ENCODE measurements around the gene SPTSSB. TPM values are rescaled to one million over a fixed set of nuclear protein-coding genes. Genes with fewer than 3 reads are reported as not detected.

SPTSSB gene
- total RNA-seq, 1 donor from 2014 or later = not detected

- no peak for DNase-seq
- Mint-ChIP-seq H3K27ac (no peak overlapping the region), H3K9me3 (no peaks in the 10 kb centered on the region), H3K36me3 (ENCODE audit: low read depth) (no peaks in the 10 kb centered on the region), H3K4me1 (no peaks in the 10 kb centered on the region), H3K27me3 (peaks cover 49% of the 10 kb centered on the region), H3K4me3 (no peak overlapping the region)
- intact Hi-C loops (cut with micrococcal nuclease) = no loop called here
Observed at GRCh38 chr3:161342629-161343028, 28.7 kb downstream of the SPTSSB start.

DNA sequence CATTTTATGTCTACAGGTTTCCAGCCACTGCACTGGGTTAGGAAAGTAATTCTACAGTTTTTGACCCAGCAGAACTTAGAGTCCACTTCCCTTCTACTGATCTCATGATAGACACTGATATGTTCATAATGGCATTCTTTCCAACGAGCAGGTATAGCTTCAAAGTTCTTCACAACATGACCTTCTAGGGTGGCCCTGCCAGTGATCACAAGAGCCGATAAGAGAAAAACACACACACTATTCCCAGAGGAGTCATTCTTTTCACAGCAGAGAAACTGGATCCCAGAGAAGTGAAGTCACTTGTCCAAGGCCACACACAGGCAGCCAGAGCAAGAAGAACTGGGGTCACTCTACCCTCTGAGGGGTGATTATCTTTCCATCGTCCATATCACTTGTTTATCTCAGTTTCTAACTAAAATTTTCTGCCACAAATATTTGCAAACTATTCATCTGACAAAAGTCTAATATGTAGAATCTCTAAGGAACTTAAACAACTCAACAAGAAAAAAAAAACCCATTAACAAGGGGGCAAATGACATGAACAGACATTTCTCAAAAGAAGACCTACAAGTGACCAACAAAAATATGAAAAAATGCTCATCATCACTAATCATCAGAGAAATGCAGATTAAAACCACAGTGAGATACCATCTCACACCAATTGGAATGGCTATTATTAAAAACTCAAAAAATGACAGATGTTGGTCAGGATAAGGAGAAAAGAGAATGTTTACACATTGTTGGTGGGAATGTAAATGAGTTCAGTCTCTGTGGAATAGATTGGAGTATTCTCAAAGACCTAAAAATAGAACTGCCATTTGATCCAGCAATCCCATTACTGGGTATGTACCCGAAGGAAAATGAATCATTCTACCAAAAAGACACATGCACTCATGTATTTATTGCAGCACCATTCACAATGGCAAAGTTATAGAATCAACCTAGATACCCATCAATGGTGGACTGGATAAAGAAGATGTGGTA is 31.5 kb downstream of the SPTSSB start:
- Mint-ChIP-seq H3K27me3 (peaks cover 52% of the 10 kb centered on the region), H3K36me3 (ENCODE audit: low read depth) (no peaks in the 10 kb centered on the region), H3K4me1 (no peaks in the 10 kb centered on the region), H3K27ac (no peak overlapping the region), H3K4me3 (no peak overlapping the region), H3K9me3 (no peaks in the 10 kb centered on the region)
- no peak for DNase-seq
- intact Hi-C loops (cut with micrococcal nuclease) = no loop called here

DNA sequence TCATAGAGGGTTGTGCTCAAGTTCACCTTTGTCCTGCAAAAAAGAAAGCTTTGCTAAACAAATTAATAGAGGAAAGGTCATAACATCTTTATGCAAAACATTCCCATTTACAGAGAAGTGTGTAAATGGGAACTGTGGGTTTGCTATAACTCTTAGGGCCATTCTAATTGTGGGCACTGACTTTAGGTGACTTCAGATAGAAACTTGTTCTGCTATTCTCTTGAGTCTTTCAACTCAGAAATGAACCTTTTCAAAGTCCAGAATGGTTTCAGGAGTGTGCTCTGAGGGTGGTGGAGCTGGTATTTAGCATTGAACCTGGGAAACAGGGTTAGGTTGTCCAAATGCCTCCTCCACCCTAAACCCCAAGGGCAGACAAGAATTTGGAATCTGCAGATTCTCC is 34.0 kb downstream of the SPTSSB start:
- H3K27me3 Mint-ChIP-seq = peaks cover 42% of the 10 kb centered on the region
- H3K9me3 Mint-ChIP-seq = no peaks in the 10 kb centered on the region
- intact Hi-C loops (cut with micrococcal nuclease) = no loop called here
- H3K36me3 Mint-ChIP-seq (ENCODE audit: low read depth) = no peaks in the 10 kb centered on the region
- H3K27ac Mint-ChIP-seq = no peak overlapping the region
- no peak overlapping the region for H3K4me3 Mint-ChIP-seq
- no peaks in the 10 kb centered on the region for H3K4me1 Mint-ChIP-seq
- DNase-seq = no peak

GRCh38 chr3:161336661-161337060 is 34.7 kb downstream of the SPTSSB start:
- Mint-ChIP-seq H3K4me3 (no peak overlapping the region), H3K27ac (no peak overlapping the region), H3K36me3 (ENCODE audit: low read depth) (no peaks in the 10 kb centered on the region), H3K27me3 (peaks cover 38% of the 10 kb centered on the region), H3K4me1 (no peaks in the 10 kb centered on the region), H3K9me3 (no peaks in the 10 kb centered on the region)
- intact Hi-C loops (cut with micrococcal nuclease) = no loop called here
- no peak for DNase-seq

DNA sequence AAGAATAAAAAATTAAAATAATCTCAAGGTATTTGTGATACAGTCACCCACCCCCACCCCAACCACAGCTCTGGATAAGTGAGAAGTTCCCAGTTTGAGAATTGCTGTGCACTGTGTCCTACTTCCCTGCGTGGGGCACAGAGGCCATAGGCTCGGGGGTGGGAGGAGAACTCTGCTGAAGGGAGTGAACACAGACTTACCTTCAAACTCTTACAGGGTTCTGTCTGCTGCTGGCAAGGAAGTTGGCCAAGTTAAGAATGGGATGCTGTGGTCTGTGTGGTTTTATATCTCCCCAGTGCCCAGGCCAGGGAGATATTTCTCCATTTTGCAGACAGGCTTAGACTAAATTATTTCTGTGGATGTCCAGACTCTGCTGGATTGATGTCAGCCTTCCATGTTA is 37.6 kb downstream of the SPTSSB start:
- no peaks in the 10 kb centered on the region for H3K4me1 Mint-ChIP-seq
- no peak overlapping the region for H3K4me3 Mint-ChIP-seq
- no peak overlapping the region for H3K27ac Mint-ChIP-seq
- no peaks in the 10 kb centered on the region for H3K36me3 Mint-ChIP-seq (ENCODE audit: low read depth)
- intact Hi-C loops (cut with micrococcal nuclease) = no loop called here
- H3K9me3 Mint-ChIP-seq = no peaks in the 10 kb centered on the region
- no peak for DNase-seq
- H3K27me3 Mint-ChIP-seq = peaks cover 36% of the 10 kb centered on the region

- H3K36me3 Mint-ChIP-seq (ENCODE audit: low read depth) = no peaks in the 10 kb centered on the region
- H3K27me3 Mint-ChIP-seq = peaks cover 37% of the 10 kb centered on the region
- DNase-seq = no peak
- no peak overlapping the region for H3K4me3 Mint-ChIP-seq
- no peaks in the 10 kb centered on the region for H3K4me1 Mint-ChIP-seq
- intact Hi-C loops (cut with micrococcal nuclease) = no loop called here
- H3K27ac Mint-ChIP-seq = no peak overlapping the region
- H3K9me3 Mint-ChIP-seq = no peaks in the 10 kb centered on the region
Observed at GRCh38 chr3:161332792-161333191, 38.5 kb downstream of the SPTSSB start.

- Mint-ChIP-seq H3K9me3 (peaks cover 11% of the 10 kb centered on the region), H3K27ac (no peak overlapping the region), H3K4me3 (no peak overlapping the region), H3K27me3 (peaks cover 50% of the 10 kb centered on the region), H3K4me1 (no peaks in the 10 kb centered on the region), H3K36me3 (ENCODE audit: low read depth) (no peaks in the 10 kb centered on the region)
- intact Hi-C loops (cut with micrococcal nuclease) = no loop called here
- DNase-seq = no peak
Observed at GRCh38 chr3:161325059-161325458, 46.3 kb downstream of the SPTSSB start.

DNA sequence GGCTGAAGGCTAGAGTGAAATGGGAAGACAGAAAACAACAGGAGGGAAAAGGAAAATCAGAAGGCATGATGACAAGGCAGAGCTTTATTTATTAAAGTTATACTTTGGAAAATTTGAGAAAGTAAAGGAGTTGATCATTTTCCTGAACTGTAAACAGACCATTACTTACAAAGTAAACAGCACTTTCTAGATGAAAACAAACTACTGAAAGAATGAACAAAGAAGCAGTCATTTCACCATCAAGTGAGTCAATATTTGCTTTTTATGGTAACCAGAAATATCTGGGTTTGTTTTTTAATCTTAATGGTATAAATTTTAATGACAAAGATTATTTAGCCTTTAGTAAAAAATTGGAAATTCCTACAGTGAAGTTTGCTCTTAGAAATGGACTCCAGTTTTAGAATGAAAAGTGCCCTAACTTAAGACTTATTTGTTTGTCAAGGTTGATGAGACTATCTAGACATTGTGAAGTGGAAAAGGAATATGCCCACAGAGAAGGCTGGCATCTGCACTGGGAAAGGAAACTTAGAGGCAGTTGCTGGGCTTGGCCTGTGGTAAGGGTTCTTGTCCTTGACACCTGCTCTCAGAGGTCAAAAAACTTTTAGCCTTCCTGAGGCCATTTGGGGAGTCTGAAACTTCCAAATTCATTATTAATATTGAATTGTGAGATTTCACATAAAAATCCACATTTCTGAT is 47.2 kb downstream of the SPTSSB start:
- H3K36me3 Mint-ChIP-seq (ENCODE audit: low read depth) = no peaks in the 10 kb centered on the region
- intact Hi-C loops (cut with micrococcal nuclease) = no loop called here
- no peak overlapping the region for H3K27ac Mint-ChIP-seq

GRCh38 chr3:161322781-161323568 is 48.3 kb downstream of the SPTSSB start:
- H3K27me3 Mint-ChIP-seq = peaks cover 50% of the 10 kb centered on the region
- no peaks in the 10 kb centered on the region for H3K4me1 Mint-ChIP-seq
- no peaks in the 10 kb centered on the region for H3K36me3 Mint-ChIP-seq (ENCODE audit: low read depth)
- peaks cover 19% of the 10 kb centered on the region for H3K9me3 Mint-ChIP-seq
- DNase-seq = no peak
- intact Hi-C loops (cut with micrococcal nuclease) = no loop called here
- no peak overlapping the region for H3K4me3 Mint-ChIP-seq
- H3K27ac Mint-ChIP-seq = no peak overlapping the region

More for the DNA sequence above, 47.2 kb downstream of the SPTSSB start:
- no peak for DNase-seq
- H3K4me3 Mint-ChIP-seq = no peak overlapping the region
- H3K27me3 Mint-ChIP-seq = peaks cover 46% of the 10 kb centered on the region
- no peaks in the 10 kb centered on the region for H3K4me1 Mint-ChIP-seq
- peaks cover 15% of the 10 kb centered on the region for H3K9me3 Mint-ChIP-seq

GRCh38 chr3:161320837-161321236 is 50.5 kb downstream of the SPTSSB start:
- Mint-ChIP-seq H3K4me1 (no peaks in the 10 kb centered on the region), H3K27me3 (peaks cover 58% of the 10 kb centered on the region), H3K36me3 (ENCODE audit: low read depth) (no peaks in the 10 kb centered on the region), H3K4me3 (no peak overlapping the region), H3K9me3 (peaks cover 16% of the 10 kb centered on the region), H3K27ac (no peak overlapping the region)
- intact Hi-C loops (cut with micrococcal nuclease) = no loop called here
- no peak for DNase-seq

DNA sequence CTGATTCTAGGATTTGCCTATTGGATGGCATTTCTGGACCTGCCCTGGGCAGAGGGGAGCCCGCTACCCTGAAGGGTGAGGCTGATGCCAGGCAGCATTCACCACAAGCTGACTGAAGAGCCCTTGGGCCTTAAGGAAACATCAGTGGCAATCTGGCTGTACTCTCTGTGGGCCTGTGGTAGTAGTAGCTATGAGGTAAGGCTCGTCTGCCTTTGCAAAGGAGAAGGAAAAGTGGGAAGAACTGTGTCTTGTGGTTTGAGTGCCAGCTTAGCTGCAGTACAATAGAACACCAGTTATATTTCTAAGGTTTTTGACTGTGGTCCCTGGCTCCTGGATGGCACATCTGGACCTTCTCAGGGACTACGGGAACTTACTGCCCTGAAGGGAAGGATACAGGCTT is 51.5 kb downstream of the SPTSSB start:
- no peaks in the 10 kb centered on the region for H3K4me1 Mint-ChIP-seq
- no peak overlapping the region for H3K4me3 Mint-ChIP-seq
- H3K36me3 Mint-ChIP-seq (ENCODE audit: low read depth) = no peaks in the 10 kb centered on the region
- peaks cover 15% of the 10 kb centered on the region for H3K9me3 Mint-ChIP-seq
- H3K27ac Mint-ChIP-seq = no peak overlapping the region
- intact Hi-C loops (cut with micrococcal nuclease) = no loop called here
- peaks cover 64% of the 10 kb centered on the region for H3K27me3 Mint-ChIP-seq
- no peak for DNase-seq

DNA sequence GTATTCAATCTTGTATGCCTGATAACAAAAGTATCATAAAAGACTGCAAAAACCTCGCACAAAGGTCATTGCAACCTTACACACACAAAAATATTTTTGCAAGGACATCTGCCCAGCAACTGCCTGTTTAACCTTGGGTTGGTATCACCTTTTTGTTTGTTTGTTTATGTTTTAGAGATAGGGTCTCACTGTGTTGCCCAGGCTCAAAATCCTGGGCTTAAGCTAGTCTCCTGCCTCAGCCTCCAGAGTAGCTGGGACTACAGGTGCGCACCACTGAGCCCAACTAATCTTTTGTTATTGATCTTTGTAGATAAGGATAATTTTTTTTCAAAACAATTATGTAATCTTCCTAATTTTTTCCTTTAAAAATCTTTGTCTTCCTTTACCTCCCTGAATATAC is 54.2 kb downstream of the SPTSSB start:
- H3K36me3 Mint-ChIP-seq (ENCODE audit: low read depth) = no peaks in the 10 kb centered on the region
- DNase-seq = no peak
- H3K27ac Mint-ChIP-seq = no peak overlapping the region
- H3K4me1 Mint-ChIP-seq = peaks cover 2% of the 10 kb centered on the region
- H3K4me3 Mint-ChIP-seq = no peak overlapping the region
- H3K27me3 Mint-ChIP-seq = peaks cover 72% of the 10 kb centered on the region
- peaks cover 15% of the 10 kb centered on the region for H3K9me3 Mint-ChIP-seq
- intact Hi-C loops (cut with micrococcal nuclease) = no loop called here

GRCh38 chr3:161316006-161316689 is 55.2 kb downstream of the SPTSSB start:
- H3K4me3 Mint-ChIP-seq = no peak overlapping the region
- peaks cover 67% of the 10 kb centered on the region for H3K27me3 Mint-ChIP-seq
- H3K4me1 Mint-ChIP-seq = peaks cover 7% of the 10 kb centered on the region
- intact Hi-C loops (cut with micrococcal nuclease) = no loop called here
- DNase-seq = no peak
- H3K36me3 Mint-ChIP-seq (ENCODE audit: low read depth) = no peaks in the 10 kb centered on the region
- peaks cover 13% of the 10 kb centered on the region for H3K9me3 Mint-ChIP-seq
- H3K27ac Mint-ChIP-seq = no peak overlapping the region

Measured in activated CD4-positive, alpha-beta T cell treated with anti-CD3 and anti-CD28 coated beads, Interleukin-2, amount 10 ng/mL, durations not matched to agents 24 days and 14 days (primary cell).